Measurements from ENCODE around the gene HSPD1. TPM values are rescaled to one million over a fixed set of nuclear protein-coding genes. Genes with fewer than 3 reads are reported as not detected.

HSPD1 gene
- total and polyA plus RNA-seq, 9 of the 15 experiments (the other 6 are each of a cell fraction or from before 2014, with no cell fraction given): 398 to 1,014 (median 622) TPM

DNA sequence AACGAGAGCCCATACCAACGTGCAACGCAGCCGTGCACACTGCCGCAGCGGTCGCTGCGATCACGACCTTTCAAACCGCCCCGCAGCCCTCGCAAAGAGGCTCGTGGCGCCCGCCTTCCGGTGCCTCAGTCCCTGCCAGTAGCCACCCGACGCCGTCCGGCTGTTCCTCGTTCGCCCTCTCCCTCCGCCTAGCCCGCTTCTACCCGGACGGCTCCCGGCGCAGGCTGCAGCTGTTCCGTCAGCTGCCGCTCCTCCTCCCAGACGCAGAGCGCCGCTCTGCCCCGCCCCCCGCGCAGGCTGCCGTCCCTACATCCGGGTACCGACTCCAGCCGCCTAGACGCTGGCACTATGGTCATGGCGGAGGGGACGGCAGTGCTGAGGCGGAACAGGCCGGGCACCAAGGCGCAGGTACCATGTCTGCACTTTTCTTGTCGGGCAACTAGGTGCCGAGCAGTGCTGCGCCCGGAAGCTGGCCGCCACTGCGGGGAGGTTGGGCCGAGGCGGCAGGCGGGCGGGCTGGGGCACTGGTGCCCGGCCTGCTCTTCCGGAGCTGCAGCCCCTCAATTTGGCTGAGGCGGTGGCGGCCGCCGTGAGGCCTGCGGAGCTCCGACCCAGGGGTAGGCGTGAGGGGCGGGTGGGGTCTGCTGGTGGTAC lies 16.2 kb upstream of the HSPD1 start, which contains the start of gene MOB4 (continued):
- TF ChIP-seq ZNF143 (CRISPR knock-in tag; IDR thresholded peaks at IDR 0.05) (no peak), DNMT1 (IDR thresholded peaks at IDR 0.05) (no peak), CHD2 (IDR thresholded peaks at IDR 0.05; ENCODE audit: low read depth, low read length) (no peak; the same call in 1 of the 2 replicates), PCBP1 (IDR thresholded peaks at IDR 0.05; ENCODE audit: low read depth, low read length, poor library complexity, severe bottlenecking) (peak; percentile 65), NCOA6 (IDR thresholded peaks at IDR 0.05) (peak; percentile 94), CBX2 (IDR thresholded peaks at IDR 0.05; ENCODE audit: insufficient read depth, low read length, poor library complexity, severe bottlenecking) (no peak), NRF1 (conservative IDR thresholded peaks at IDR 0.05 in 1 of 2, IDR thresholded peaks at IDR 0.05 in 1 of 2) (peak; percentile 91 to 92), ZNF174 (CRISPR knock-in tag; IDR thresholded peaks at IDR 0.05) (no peak), TAF9B (IDR thresholded peaks at IDR 0.05; ENCODE audit: partially characterized antibody) (peak; percentile 82), SREBF1 (IDR thresholded peaks at IDR 0.05; ENCODE audit: borderline replicate concordance, low read depth, low read length) (no peak), TSC22D4 (tag; IDR thresholded peaks at IDR 0.05) (no peak), BRCA1 (IDR thresholded peaks at IDR 0.05) (no peak), BRCA1 (CRISPR knock-in tag; IDR thresholded peaks at IDR 0.05) (no peak), ZNF444 (CRISPR knock-in tag; IDR thresholded peaks at IDR 0.05) (no peak), ZNF316 (IDR thresholded peaks at IDR 0.05) (no peak), SMARCA5 (IDR thresholded peaks at IDR 0.05) (no peak), SAFB (IDR thresholded peaks at IDR 0.05; ENCODE audit: borderline replicate concordance, low read depth, low read length) (peak; percentile 31; the same call in 1 of the 2 replicates), MCM3 (IDR thresholded peaks at IDR 0.05) (no peak), ILK (tag; IDR thresholded peaks at IDR 0.05; ENCODE audit: borderline replicate concordance, low read depth) (no peak), GABPB2 (CRISPR knock-in tag; conservative IDR thresholded peaks at IDR 0.05) (no peak), MYBL2 (IDR thresholded peaks at IDR 0.05; ENCODE audit: low read depth) (no peak), MYBL2 (CRISPR knock-in tag; IDR thresholded peaks at IDR 0.05; ENCODE audit: borderline replicate concordance) (no peak), SIN3A (IDR thresholded peaks at IDR 0.05; ENCODE audit: borderline replicate concordance in 2 of 2, control insufficient read depth in 1 of 2, low read depth in 2 of 2, low read length in 2 of 2) (peak in 1 of 2 experiments; percentile 81; a peak in 2 of 4 replicates), ZNF274 (IDR thresholded peaks at IDR 0.05; ENCODE audit: borderline replicate concordance, low read depth, low read length) (no peak), ZNF23 (CRISPR knock-in tag; IDR thresholded peaks at IDR 0.05) (no peak), NELFE (IDR thresholded peaks at IDR 0.05; ENCODE audit: insufficient read depth, insufficient read length) (no peak)
- TF ChIP-seq, protein P1, sequence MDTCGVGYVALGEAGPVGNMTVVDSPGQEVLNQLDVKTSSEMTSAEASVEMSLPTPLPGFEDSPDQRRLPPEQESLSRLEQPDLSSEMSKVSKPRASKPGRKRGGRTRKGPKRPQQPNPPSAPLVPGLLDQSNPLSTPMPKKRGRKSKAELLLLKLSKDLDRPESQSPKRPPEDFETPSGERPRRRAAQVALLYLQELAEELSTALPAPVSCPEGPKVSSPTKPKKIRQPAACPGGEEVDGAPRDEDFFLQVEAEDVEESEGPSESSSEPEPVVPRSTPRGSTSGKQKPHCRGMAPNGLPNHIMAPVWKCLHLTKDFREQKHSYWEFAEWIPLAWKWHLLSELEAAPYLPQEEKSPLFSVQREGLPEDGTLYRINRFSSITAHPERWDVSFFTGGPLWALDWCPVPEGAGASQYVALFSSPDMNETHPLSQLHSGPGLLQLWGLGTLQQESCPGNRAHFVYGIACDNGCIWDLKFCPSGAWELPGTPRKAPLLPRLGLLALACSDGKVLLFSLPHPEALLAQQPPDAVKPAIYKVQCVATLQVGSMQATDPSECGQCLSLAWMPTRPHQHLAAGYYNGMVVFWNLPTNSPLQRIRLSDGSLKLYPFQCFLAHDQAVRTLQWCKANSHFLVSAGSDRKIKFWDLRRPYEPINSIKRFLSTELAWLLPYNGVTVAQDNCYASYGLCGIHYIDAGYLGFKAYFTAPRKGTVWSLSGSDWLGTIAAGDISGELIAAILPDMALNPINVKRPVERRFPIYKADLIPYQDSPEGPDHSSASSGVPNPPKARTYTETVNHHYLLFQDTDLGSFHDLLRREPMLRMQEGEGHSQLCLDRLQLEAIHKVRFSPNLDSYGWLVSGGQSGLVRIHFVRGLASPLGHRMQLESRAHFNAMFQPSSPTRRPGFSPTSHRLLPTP (IDR thresholded peaks at IDR 0.05; ENCODE audit: borderline replicate concordance, extremely low read depth, insufficient read length): no peak
- TF ChIP-seq, protein P2, sequence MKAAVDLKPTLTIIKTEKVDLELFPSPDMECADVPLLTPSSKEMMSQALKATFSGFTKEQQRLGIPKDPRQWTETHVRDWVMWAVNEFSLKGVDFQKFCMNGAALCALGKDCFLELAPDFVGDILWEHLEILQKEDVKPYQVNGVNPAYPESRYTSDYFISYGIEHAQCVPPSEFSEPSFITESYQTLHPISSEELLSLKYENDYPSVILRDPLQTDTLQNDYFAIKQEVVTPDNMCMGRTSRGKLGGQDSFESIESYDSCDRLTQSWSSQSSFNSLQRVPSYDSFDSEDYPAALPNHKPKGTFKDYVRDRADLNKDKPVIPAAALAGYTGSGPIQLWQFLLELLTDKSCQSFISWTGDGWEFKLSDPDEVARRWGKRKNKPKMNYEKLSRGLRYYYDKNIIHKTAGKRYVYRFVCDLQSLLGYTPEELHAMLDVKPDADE (conservative IDR thresholded peaks at IDR 0.05; ENCODE audit: control insufficient read depth, low read depth, low read length): peak; percentile 33; the same call in 1 of the 2 replicates

Data from K562 (cell line).